HL-60 (cell line): Measurements from ENCODE around the gene FAT1.

Source experiments
- DNase-seq, 2 experiments: peaks; one replicate each; pipeline ENCODE4 v3.0.0-alpha.2; 2010 to 2020; ENCODE audit warnings: low read depth in 1 of 2, low spot score in 1 of 2
- H3K27ac ChIP-seq: fragments of 250-450 bp; sonication (Bioruptor Pico); replicated peaks from 2 replicates; pipeline ENCODE4 v1.5.1; 2020; ENCODE audit warnings: mild to moderate bottlenecking, moderate library complexity
- H3K27me3 ChIP-seq: fragments of 250-450 bp; sonication (Bioruptor Pico); 2 replicates; pipeline ENCODE4 v1.5.1; 2021; ENCODE audit warnings: mild to moderate bottlenecking, moderate library complexity; ENCODE audit not compliant: insufficient read depth, poor library complexity, severe bottlenecking
- H3K4me3 ChIP-seq: replicated peaks from 2 replicates; pipeline ENCODE4 v1.5.1; 2011; ENCODE audit warnings: mild to moderate bottlenecking, control low read depth, low read length; ENCODE audit not compliant: insufficient read depth
- GABPA ChIP-seq: IDR thresholded peaks from 2 replicates; pipeline ENCODE4 v1.6.1; 2012; ENCODE audit warnings: low read depth
- POLR2AphosphoS5 ChIP-seq: IDR thresholded peaks from 2 replicates; pipeline ENCODE4 v1.6.1; 2012; ENCODE audit warnings: low read depth
- SPI1 ChIP-seq: IDR thresholded peaks from 2 replicates; pipeline ENCODE4 v1.6.1; 2012; ENCODE audit warnings: low read depth, mild to moderate bottlenecking, borderline replicate concordance
- TF ChIP-seq, protein P1 (sequence below): IDR thresholded peaks from 2 replicates; pipeline ENCODE4 v1.6.1; 2012; ENCODE audit warnings: low read depth; ENCODE audit not compliant: insufficient replicate concordance
- TF ChIP-seq, protein P2 (sequence below): IDR thresholded peaks from one replicate; pipeline ENCODE4 v1.5.1; 2011; ENCODE audit warnings: low read length, control low read depth, inconsistent platforms; ENCODE audit not compliant: insufficient read depth

FAT1 gene

DNA sequence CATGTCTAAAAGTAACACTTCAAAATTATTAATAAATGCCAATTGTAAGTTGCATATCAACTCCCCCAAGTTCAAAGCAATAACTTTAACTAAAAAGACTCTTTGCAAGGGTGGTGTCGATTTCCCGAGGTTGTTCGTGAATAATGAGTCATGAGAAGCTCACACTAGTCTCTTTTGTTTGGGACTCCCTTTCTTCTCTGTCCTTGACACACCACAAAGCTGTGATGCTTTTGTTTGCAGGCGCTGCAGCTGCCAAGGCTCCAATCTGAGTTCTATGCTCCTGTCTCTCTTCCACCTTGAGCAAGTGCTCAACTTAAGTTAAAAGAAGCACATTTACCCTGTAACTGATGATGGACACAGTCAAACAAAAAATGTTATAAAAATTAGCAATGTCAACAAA lies 65.9 kb downstream of the FAT1 start:
- TF ChIP-seq GABPA (no peak), POLR2AphosphoS5 (no peak), SPI1 (no peak)
- TF ChIP-seq, protein P1, sequence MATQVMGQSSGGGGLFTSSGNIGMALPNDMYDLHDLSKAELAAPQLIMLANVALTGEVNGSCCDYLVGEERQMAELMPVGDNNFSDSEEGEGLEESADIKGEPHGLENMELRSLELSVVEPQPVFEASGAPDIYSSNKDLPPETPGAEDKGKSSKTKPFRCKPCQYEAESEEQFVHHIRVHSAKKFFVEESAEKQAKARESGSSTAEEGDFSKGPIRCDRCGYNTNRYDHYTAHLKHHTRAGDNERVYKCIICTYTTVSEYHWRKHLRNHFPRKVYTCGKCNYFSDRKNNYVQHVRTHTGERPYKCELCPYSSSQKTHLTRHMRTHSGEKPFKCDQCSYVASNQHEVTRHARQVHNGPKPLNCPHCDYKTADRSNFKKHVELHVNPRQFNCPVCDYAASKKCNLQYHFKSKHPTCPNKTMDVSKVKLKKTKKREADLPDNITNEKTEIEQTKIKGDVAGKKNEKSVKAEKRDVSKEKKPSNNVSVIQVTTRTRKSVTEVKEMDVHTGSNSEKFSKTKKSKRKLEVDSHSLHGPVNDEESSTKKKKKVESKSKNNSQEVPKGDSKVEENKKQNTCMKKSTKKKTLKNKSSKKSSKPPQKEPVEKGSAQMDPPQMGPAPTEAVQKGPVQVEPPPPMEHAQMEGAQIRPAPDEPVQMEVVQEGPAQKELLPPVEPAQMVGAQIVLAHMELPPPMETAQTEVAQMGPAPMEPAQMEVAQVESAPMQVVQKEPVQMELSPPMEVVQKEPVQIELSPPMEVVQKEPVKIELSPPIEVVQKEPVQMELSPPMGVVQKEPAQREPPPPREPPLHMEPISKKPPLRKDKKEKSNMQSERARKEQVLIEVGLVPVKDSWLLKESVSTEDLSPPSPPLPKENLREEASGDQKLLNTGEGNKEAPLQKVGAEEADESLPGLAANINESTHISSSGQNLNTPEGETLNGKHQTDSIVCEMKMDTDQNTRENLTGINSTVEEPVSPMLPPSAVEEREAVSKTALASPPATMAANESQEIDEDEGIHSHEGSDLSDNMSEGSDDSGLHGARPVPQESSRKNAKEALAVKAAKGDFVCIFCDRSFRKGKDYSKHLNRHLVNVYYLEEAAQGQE, result no peak
- TF ChIP-seq, protein P2, sequence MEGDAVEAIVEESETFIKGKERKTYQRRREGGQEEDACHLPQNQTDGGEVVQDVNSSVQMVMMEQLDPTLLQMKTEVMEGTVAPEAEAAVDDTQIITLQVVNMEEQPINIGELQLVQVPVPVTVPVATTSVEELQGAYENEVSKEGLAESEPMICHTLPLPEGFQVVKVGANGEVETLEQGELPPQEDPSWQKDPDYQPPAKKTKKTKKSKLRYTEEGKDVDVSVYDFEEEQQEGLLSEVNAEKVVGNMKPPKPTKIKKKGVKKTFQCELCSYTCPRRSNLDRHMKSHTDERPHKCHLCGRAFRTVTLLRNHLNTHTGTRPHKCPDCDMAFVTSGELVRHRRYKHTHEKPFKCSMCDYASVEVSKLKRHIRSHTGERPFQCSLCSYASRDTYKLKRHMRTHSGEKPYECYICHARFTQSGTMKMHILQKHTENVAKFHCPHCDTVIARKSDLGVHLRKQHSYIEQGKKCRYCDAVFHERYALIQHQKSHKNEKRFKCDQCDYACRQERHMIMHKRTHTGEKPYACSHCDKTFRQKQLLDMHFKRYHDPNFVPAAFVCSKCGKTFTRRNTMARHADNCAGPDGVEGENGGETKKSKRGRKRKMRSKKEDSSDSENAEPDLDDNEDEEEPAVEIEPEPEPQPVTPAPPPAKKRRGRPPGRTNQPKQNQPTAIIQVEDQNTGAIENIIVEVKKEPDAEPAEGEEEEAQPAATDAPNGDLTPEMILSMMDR, result no peak
- H3K27me3 ChIP-seq, result no peaks in the 10 kb centered on the region
- H3K27ac ChIP-seq, result no peak overlapping the region
- no peak overlapping the region for H3K4me3 ChIP-seq
- no peak for DNase-seq

DNA sequence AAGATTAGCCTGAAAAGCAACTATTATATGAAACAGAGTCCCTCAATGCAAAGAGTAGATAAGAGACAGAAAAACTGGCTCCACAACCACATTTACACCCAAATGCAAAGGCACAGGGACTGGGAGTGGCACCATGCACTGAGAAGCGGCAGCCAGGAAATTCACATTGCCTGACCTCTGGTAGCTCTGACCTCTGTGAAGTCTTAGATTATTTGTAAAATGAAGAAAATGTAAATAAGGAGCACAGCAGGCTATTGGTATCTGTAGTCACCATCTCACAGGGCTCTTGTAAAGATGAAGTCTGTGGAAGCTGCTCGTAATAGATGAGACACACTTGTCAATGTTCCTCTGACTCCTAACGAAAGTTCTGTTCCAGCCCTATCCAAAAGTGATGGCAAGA lies 69.7 kb downstream of the FAT1 start:
- H3K27ac ChIP-seq, result no peak overlapping the region
- H3K27me3 ChIP-seq, result no peaks in the 10 kb centered on the region
- H3K4me3 ChIP-seq, result no peak overlapping the region
- DNase-seq, result no peak
- TF ChIP-seq GABPA, result no peak
- TF ChIP-seq POLR2AphosphoS5, result no peak
- TF ChIP-seq, protein P2, result no peak
- TF ChIP-seq, protein P1, result no peak
- no peak for TF ChIP-seq SPI1

DNA sequence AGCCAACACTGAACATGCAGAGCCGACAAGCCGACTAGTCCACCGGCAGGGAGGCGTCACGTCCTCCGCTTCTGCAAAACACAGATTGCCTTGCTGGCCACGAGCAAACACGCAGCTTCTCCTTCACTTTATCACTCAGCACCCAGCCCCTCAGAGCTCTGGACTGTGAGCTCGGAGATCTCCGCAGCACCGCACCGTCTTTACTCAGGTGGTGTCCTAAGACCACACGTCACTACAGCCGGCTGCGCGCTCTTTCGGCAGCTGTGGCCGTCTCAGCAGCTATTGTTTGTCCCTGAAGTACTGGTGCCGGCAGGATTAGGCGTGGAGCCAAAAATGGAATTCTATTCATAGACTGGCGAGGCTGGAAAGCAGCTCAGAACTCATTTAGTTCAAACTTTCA lies 72.0 kb downstream of the FAT1 start:
- no peak for DNase-seq
- no peak overlapping the region for H3K27ac ChIP-seq
- TF ChIP-seq, protein P1, result no peak
- TF ChIP-seq POLR2AphosphoS5, result no peak
- TF ChIP-seq, protein P2, result no peak
- TF ChIP-seq SPI1, result no peak
- TF ChIP-seq GABPA, result no peak
- no peak overlapping the region for H3K4me3 ChIP-seq
- H3K27me3 ChIP-seq, result no peaks in the 10 kb centered on the region
